ENCODE data around the gene ACTR6.
"Not testable (repeated sequence)": the region's sequence is repeated elsewhere in the genome, so short reads cannot be mapped to it uniquely, and the experiment has no call there.

The ACTR6 gene

GRCh38 chr12:100200463-100201181 is at the start of gene ACTR6:
ACTR6 (plus strand) TSS chr12:100200815; CDS start chr12:100200852, 37 bp downstream.
- DNase-seq, result peak; percentile 96

GRCh38 chr12:100151769-100152168 is 48.8 kb upstream of the ACTR6 start:
- DNase-seq, result no peak

- DNase-seq, result no peak
These were observed 47.5 kb upstream of the ACTR6 start for GRCh38 chr12:100153131-100153530.

GRCh38 chr12:100154474-100155247 is 46.0 kb upstream of the ACTR6 start:
- no peak for DNase-seq

GRCh38 chr12:100156731-100157426 is 43.7 kb upstream of the ACTR6 start:
- DNase-seq, result no peak

GRCh38 chr12:100157427-100157821 is 43.2 kb upstream of the ACTR6 start:
- no peak for DNase-seq

- DNase-seq, result no peak
These were observed 42.1 kb upstream of the ACTR6 start for GRCh38 chr12:100158535-100158934.

- no peak for DNase-seq
These were observed 41.1 kb upstream of the ACTR6 start for GRCh38 chr12:100159391-100160104.

- peak; percentile 76 for DNase-seq
These were observed 37.0 kb upstream of the ACTR6 start for GRCh38 chr12:100163416-100164152.

- DNase-seq, result no peak
These were observed 36.4 kb upstream of the ACTR6 start for GRCh38 chr12:100164153-100164704.

- DNase-seq, result no peak
These were observed 35.3 kb upstream of the ACTR6 start for GRCh38 chr12:100165356-100165755.

- no peak for DNase-seq
These were observed 34.4 kb upstream of the ACTR6 start for GRCh38 chr12:100166232-100166631.

GRCh38 chr12:100168562-100168961 is 32.1 kb upstream of the ACTR6 start:
- DNase-seq, result no peak

- no peak for DNase-seq
These were observed 31.3 kb upstream of the ACTR6 start for GRCh38 chr12:100169345-100169744.

- DNase-seq, result no peak
These were observed 30.2 kb upstream of the ACTR6 start for GRCh38 chr12:100170313-100170858.

- no peak for DNase-seq
These were observed 29.4 kb upstream of the ACTR6 start for GRCh38 chr12:100171248-100171647.

- no peak for DNase-seq
These were observed 27.5 kb upstream of the ACTR6 start for GRCh38 chr12:100173111-100173510.

- DNase-seq, result no peak
These were observed 26.1 kb upstream of the ACTR6 start for GRCh38 chr12:100174495-100174894.

GRCh38 chr12:100176493-100176892 is 24.1 kb upstream of the ACTR6 start:
- not testable (repeated sequence) for DNase-seq

GRCh38 chr12:100179252-100179651 is 21.4 kb upstream of the ACTR6 start:
- DNase-seq, result no peak

GRCh38 chr12:100184549-100185145 is 16.0 kb upstream of the ACTR6 start:
- no peak for DNase-seq
